WTC11 (cell line): Measurements from ENCODE around the gene APOBEC4.

Experiments
- CREB1 ChIP-seq: sonication (generic); formaldehyde crosslinking; IDR thresholded peaks from 2 replicates; pipeline ENCODE4 v1.8.0; 2023; ENCODE audit warnings: mild to moderate bottlenecking, missing genetic modification reagents
- CTCF ChIP-seq: fragments of 200-600 bp; IDR thresholded peaks from 2 replicates; pipeline ENCODE4 v1.8.0; 2022; ENCODE audit warnings: antibody characterized with exemption
- ZNF396 ChIP-seq: fragments of 250-450 bp; sonication (Bioruptor Pico); IDR thresholded peaks from 2 replicates; pipeline ENCODE4 v1.8.0; 2021; ENCODE audit warnings: mild to moderate bottlenecking, moderate library complexity, borderline replicate concordance
- ZNF425 ChIP-seq: fragments of 250-450 bp; sonication (Bioruptor Pico); conservative IDR thresholded peaks from 2 replicates; pipeline ENCODE4 v1.9.0; 2021; ENCODE audit warnings: mild to moderate bottlenecking
- TF ChIP-seq, protein P1 (sequence below): sonication (generic); formaldehyde crosslinking; IDR thresholded peaks from 2 replicates; pipeline ENCODE4 v1.8.1; 2022; ENCODE audit warnings: mild to moderate bottlenecking, moderate library complexity, missing genetic modification reagents
- TF ChIP-seq, protein P2 (sequence below): sonication (generic); formaldehyde crosslinking; IDR thresholded peaks from 2 replicates; pipeline ENCODE4 v1.8.1; 2023; ENCODE audit warnings: mild to moderate bottlenecking, missing genetic modification reagents

DNA sequence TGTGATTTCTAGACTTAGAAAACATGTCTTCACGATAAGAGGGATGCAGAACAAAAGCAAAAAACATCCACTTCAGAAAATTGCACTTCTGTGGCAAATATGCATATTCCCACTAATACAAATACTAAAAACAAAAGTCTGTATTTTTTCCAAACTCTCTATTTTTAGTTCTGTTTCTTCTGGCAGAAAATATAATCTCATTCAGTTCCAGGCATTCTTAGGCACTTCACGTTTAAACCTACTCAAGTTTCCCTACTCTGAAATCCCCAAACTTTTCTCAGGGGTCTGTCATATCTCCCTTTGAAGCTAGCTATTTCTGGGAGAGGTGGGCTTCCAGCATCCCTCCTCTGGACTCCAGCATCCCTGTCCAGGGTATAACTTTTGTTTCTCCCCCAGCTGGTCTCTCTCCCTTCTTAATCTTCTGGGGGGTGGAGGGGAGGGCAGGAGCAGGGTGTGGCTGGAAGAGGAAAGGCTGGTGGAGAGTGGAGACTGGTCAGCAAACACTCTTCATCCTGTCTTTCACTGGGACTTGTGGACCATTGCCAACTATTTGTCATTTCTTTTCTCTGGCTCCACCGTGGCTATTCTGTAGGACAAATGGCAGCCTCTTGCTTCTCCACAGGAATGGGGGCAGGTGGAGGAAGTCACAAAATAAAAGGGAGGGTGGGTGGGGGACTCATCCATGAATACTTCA, 43.2 kb downstream of the APOBEC4 start:
- TF ChIP-seq CREB1 (CRISPR knock-in tag) (no peak), CTCF (no peak), ZNF396 (CRISPR knock-in tag) (no peak), ZNF425 (CRISPR knock-in tag) (no peak)
- TF ChIP-seq, protein P1, sequence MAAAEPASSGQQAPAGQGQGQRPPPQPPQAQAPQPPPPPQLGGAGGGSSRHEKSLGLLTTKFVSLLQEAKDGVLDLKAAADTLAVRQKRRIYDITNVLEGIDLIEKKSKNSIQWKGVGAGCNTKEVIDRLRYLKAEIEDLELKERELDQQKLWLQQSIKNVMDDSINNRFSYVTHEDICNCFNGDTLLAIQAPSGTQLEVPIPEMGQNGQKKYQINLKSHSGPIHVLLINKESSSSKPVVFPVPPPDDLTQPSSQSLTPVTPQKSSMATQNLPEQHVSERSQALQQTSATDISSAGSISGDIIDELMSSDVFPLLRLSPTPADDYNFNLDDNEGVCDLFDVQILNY = no peak
- TF ChIP-seq, protein P2, sequence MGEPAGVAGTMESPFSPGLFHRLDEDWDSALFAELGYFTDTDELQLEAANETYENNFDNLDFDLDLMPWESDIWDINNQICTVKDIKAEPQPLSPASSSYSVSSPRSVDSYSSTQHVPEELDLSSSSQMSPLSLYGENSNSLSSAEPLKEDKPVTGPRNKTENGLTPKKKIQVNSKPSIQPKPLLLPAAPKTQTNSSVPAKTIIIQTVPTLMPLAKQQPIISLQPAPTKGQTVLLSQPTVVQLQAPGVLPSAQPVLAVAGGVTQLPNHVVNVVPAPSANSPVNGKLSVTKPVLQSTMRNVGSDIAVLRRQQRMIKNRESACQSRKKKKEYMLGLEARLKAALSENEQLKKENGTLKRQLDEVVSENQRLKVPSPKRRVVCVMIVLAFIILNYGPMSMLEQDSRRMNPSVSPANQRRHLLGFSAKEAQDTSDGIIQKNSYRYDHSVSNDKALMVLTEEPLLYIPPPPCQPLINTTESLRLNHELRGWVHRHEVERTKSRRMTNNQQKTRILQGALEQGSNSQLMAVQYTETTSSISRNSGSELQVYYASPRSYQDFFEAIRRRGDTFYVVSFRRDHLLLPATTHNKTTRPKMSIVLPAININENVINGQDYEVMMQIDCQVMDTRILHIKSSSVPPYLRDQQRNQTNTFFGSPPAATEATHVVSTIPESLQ (CRISPR knock-in tag) = no peak
